LoVo (cell line): ENCODE measurements around the gene RUFY3.
"Not testable (repeated sequence)": the region's sequence is repeated elsewhere in the genome, so short reads cannot be mapped to it uniquely, and the experiment has no call there.

ENCODE experiments used
- DNase-seq: peaks from one replicate; pipeline ENCODE4 v3.0.0-alpha.2; 2016; ENCODE audit warnings: low spot score

Gene RUFY3

GRCh38 chr4:70783096-70783495 is 61.3 kb downstream of the RUFY3 start:
- no peak for DNase-seq

- DNase-seq: no peak
These were observed 65.7 kb downstream of the RUFY3 start for GRCh38 chr4:70787496-70787895.

GRCh38 chr4:70788733-70789132 is 67.0 kb downstream of the RUFY3 start:
- DNase-seq: no peak

GRCh38 chr4:70793626-70794025 is 71.9 kb downstream of the RUFY3 start:
- DNase-seq: no peak

GRCh38 chr4:70801265-70801809 is 79.6 kb downstream of the RUFY3 start:
- DNase-seq: no peak

GRCh38 chr4:70802928-70803580 is 81.3 kb downstream of the RUFY3 start:
- DNase-seq: no peak

- DNase-seq: no peak
These were observed 86.4 kb downstream of the RUFY3 start for GRCh38 chr4:70808151-70808550.

GRCh38 chr4:70815370-70815769 is 93.6 kb downstream of the RUFY3 start:
- no peak for DNase-seq

GRCh38 chr4:70816894-70817293 is 95.1 kb downstream of the RUFY3 start:
- no peak for DNase-seq

- DNase-seq: no peak
These were observed 96.5 kb downstream of the RUFY3 start for GRCh38 chr4:70818173-70818855.

- no peak for DNase-seq
These were observed 97.2 kb downstream of the RUFY3 start for GRCh38 chr4:70818921-70819320.

- no peak for DNase-seq
These were observed 107.3 kb downstream of the RUFY3 start for GRCh38 chr4:70829015-70829414.

GRCh38 chr4:70829492-70829891 is 107.7 kb downstream of the RUFY3 start:
- no peak for DNase-seq

GRCh38 chr4:70830054-70830453 is 108.3 kb downstream of the RUFY3 start:
- no peak for DNase-seq

GRCh38 chr4:70831293-70831692 is 109.5 kb downstream of the RUFY3 start:
- no peak for DNase-seq

GRCh38 chr4:70833675-70834074 is 111.9 kb downstream of the RUFY3 start:
- DNase-seq: no peak

GRCh38 chr4:70836081-70836480 is 114.3 kb downstream of the RUFY3 start:
- no peak for DNase-seq

GRCh38 chr4:70838204-70838603 is 116.4 kb downstream of the RUFY3 start:
- no peak for DNase-seq

- DNase-seq: peak; percentile 44
These were observed 117.2 kb downstream of the RUFY3 start for GRCh38 chr4:70838666-70839588.

GRCh38 chr4:70839589-70840093 is 117.9 kb downstream of the RUFY3 start, which contains the start of gene GRSF1:
GRSF1 (minus strand) TSS chr4:70839890; CDS start chr4:70839827, 63 bp downstream.
- DNase-seq: peak; percentile 91

- DNase-seq: peak; percentile 87
These were observed 118.4 kb downstream of the RUFY3 start for GRCh38 chr4:70840137-70840536.

- not testable (repeated sequence) for DNase-seq
These were observed 118.9 kb downstream of the RUFY3 start for GRCh38 chr4:70840631-70841030.
